Measurements from ENCODE around the gene INTS15.

DNA sequence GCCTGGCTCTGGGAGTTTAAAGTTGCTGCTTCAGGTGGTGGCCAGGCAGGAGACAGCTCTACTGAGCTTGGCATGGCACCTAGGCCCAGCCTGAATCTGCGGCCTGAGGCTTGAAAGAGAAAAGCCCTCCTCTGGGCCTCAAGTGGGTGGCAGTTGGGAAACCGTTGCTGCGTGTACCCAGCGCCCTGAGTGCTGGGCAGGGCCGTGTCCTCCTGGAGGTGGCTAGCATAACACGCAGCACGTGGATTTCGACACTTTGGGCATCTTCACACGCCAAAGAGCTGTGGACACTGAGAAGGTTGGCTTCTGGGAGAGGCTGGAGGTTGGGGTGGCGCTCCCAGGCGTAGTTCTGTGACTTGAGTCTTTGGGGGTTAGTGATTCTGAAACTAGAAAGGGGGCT is 49.8 kb downstream of the INTS15 start:
- TF ChIP-seq POLR2A (IDR thresholded peaks at IDR 0.05; ENCODE audit: low read depth, low read length) (no peak), POLR2AphosphoS5 (IDR thresholded peaks at IDR 0.05; ENCODE audit: low read depth, low read length) (no peak), TAF1 (IDR thresholded peaks at IDR 0.05; ENCODE audit: low read depth, low read length) (no peak), SPI1 (IDR thresholded peaks at IDR 0.05; ENCODE audit: low read depth, low read length) (no peak), PAX5 (IDR thresholded peaks at IDR 0.05; ENCODE audit: insufficient read depth, low read length, severe bottlenecking) (no peak)
